Measurements from ENCODE around the gene FUT4.

DNA sequence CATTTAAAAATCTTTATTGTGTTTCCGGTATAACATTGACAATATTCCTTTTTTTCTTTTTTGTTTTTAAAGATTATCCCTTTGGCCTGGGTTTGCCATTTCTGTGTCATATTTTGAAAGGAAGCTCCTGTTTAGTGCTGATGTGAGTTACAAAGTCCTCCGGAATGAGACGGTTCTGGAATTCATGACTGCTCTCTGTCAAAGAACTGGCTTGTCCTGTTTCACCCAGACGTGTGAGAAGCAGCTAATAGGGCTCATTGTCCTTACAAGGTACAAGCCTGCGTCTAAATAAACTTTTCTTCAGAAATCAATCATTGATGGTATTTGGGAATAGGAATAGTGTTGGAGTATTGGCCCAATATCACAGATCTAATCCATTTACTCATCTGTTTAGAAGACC, 43.3 kb downstream of the FUT4 start:
- TF ChIP-seq POLR2A (IDR thresholded peaks at IDR 0.05; ENCODE audit: low read length) (no peak), GATA1 (IDR thresholded peaks at IDR 0.05; ENCODE audit: low read depth, low read length) (no peak)
